HG02759 (cell line): ENCODE measurements around the gene KIF26B.

Source experiments
- ATAC-seq: cut with Tn5 transposase; IDR thresholded peaks from one replicate; pipeline ENCODE4 v1.9.1; 2021; ENCODE audit warnings: mild to moderate bottlenecking, moderate library complexity; ENCODE audit not compliant: unreplicated experiment

KIF26B gene

GRCh38 chr1:245582026-245582425 is 427.2 kb downstream of the KIF26B start:
- ATAC-seq: no peak

GRCh38 chr1:245583081-245583480 is 428.3 kb downstream of the KIF26B start:
- no peak for ATAC-seq

GRCh38 chr1:245583575-245584330 is 429.0 kb downstream of the KIF26B start:
- no peak for ATAC-seq

- no peak for ATAC-seq
Measured at GRCh38 chr1:245585252-245585959, 430.6 kb downstream of the KIF26B start.

GRCh38 chr1:245587435-245588115 is 432.8 kb downstream of the KIF26B start:
- ATAC-seq: no peak

GRCh38 chr1:245588116-245588639 is 433.4 kb downstream of the KIF26B start:
- ATAC-seq: no peak

GRCh38 chr1:245589316-245589715 is 434.5 kb downstream of the KIF26B start:
- ATAC-seq: no peak

- ATAC-seq: no peak
Measured at GRCh38 chr1:245589906-245590305, 435.1 kb downstream of the KIF26B start.

GRCh38 chr1:245590726-245591125 is 435.9 kb downstream of the KIF26B start:
- ATAC-seq: no peak

GRCh38 chr1:245591346-245592188 is 436.8 kb downstream of the KIF26B start:
- no peak for ATAC-seq

- ATAC-seq: no peak
Measured at GRCh38 chr1:245592189-245592460, 437.3 kb downstream of the KIF26B start.

GRCh38 chr1:245598524-245599305 is 443.9 kb downstream of the KIF26B start:
- ATAC-seq: no peak

GRCh38 chr1:245599371-245600174 is 444.8 kb downstream of the KIF26B start:
- no peak for ATAC-seq

- no peak for ATAC-seq
Measured at GRCh38 chr1:245600658-245601057, 445.9 kb downstream of the KIF26B start.

GRCh38 chr1:245603311-245603865 is 448.6 kb downstream of the KIF26B start:
- no peak for ATAC-seq

GRCh38 chr1:245604979-245605378 is 450.2 kb downstream of the KIF26B start:
- no peak for ATAC-seq

- no peak for ATAC-seq
Measured at GRCh38 chr1:245605480-245606156, 450.8 kb downstream of the KIF26B start.

- no peak for ATAC-seq
Measured at GRCh38 chr1:245606157-245606725, 451.5 kb downstream of the KIF26B start.
